Measurements from ENCODE around the gene PSME3IP1.

- TF ChIP-seq POLR2AphosphoS5 (IDR thresholded peaks at IDR 0.05; ENCODE audit: borderline replicate concordance, low read depth, low read length), result no peak
- TF ChIP-seq EZH2 (IDR thresholded peaks at IDR 0.05), result no peak
- no peak for TF ChIP-seq FOXP2 (optimal IDR thresholded peaks at IDR 0.05; ENCODE audit: control extremely low read depth, extremely low read length, insufficient read depth)
Observed at GRCh38 chr16:57141822-57142631, 43.8 kb downstream of the PSME3IP1 start.

All from SK-N-MC (cell line).